Mesenteric fat pad (tissue), 1 donor: Measurements from ENCODE around the gene ADAMTS12. TPM values are rescaled to one million over a fixed set of nuclear protein-coding genes. Genes with fewer than 3 reads are reported as not detected.

Experiments used
- DNase-seq: peaks from one replicate; pipeline ENCODE4 v3.0.0-alpha.2; 2020; ENCODE audit warnings: low spot score
- total RNA-seq: library from RNA; stranded (reverse); fragmentation: NEBNext Ultra II Directional; extraction: Animal tissue kit (Norgen Biotek cat#: 25700); gene quantifications from one replicate; pipeline ENCODE4 v1.2.1, GENCODE V29; 2021
- donor health status: DM: yes; HTN: yes; CAD: no.

ADAMTS12 gene
- total RNA-seq, 1 donor from 2014 or later = 41.2 TPM

DNA sequence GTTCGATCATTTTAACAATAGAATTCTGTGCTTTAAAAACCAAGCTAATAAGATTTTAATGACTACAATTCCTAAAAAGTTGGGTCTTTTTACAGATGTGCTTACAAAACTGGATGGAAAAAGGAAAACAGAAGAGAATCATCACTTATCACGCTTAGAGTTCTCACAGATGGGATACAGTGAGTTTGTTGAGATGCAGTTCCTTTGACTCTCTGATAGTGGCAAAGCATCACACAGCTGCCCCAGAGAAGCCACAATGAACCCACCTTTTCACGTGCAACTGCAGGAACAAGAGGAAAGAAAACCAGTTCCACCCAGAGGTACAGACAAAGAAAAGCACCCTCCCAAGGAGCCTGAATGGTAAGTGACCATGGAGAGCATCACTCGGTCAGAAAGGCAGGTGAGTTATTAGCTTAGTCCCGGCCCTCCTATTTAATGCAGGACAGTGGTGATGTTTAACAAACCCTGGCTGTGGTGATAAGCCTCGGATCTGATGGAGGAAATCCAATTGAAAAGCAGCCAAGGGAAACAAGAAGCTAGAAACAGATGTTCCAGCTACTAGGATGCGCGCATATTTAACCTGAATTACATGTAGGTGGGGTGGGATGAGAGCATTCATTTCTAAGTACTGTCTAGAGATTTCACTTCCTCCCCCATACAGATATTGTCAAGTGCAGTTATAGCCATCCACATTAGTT, 283.3 kb downstream of the ADAMTS12 start:
- no peak for DNase-seq

DNA sequence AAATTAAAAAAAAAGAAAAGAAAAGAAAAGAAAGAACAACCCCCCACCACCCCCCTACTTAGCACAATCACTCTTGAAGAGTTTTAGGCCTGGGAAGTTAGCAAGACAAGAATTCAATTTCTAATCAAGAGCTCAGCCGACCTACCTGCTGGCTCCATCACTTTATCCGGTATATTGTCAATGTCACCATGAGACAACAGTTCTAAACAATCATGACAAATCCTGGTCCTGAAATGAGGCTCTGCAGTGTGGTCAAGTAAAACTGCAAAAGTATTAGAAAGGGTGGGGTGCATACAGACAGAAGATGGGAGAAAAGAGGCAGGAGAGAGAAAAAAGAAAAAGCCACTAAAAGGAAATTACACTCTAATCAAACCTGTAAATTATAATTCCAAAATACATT, 287.3 kb downstream of the ADAMTS12 start:
- DNase-seq = no peak

DNA sequence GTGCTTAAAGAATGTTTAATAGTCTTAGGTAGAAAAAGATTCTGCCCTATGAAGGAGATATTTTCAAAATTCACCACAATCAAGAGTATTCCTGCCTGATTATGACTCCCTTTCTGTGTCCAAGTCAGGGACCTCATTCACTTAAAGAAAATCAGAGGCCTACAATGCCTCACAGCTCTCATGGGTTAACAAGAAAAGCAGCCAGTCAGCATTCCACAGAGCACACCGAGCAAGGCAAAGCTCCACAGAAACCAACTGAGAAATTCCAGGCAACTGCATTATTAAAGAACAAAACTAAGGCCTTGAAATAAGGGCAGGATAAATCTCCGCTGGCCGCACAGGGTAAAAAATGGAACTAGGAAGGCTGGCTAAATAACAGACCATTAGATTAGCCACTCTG, 289.9 kb downstream of the ADAMTS12 start:
- DNase-seq = no peak

DNA sequence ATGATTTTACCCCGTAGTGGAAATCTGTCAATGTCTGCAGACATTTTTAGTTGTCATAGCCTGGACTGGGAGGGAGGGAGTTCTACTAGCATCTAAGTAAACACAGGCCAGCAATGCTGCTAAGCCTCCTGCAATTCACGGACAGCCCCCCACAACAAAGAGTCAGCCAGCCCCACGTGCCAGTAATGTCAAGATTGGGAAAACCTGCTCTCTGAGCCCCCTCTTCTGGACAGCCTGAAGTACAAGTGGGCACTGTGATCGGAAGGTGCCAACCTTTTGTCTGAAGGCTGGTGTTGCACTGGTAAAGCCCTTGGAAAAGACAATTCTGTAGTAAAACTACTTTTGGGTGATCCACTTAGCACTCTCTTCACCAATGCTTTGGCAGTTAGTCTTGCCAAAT, 296.5 kb downstream of the ADAMTS12 start:
- DNase-seq = no peak

DNA sequence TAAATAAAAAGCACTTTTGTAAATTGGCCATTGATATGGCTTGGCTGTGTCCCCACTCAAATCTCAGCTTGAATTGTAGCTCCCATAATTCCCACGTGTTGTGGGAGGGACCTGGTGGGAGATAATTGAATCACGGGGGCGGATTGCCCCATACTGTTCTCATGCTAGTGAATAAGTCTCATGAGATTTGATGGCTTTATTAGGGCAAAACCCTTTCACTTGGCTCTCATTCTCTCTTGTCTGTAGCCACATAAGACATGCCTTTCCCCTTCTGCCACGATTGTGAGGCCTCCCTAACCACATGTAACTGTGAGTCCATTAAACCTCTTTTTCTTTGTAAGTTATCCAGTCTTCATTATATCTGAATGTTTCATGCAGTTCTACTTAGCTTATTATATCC, 297.8 kb downstream of the ADAMTS12 start:
- DNase-seq = no peak

DNA sequence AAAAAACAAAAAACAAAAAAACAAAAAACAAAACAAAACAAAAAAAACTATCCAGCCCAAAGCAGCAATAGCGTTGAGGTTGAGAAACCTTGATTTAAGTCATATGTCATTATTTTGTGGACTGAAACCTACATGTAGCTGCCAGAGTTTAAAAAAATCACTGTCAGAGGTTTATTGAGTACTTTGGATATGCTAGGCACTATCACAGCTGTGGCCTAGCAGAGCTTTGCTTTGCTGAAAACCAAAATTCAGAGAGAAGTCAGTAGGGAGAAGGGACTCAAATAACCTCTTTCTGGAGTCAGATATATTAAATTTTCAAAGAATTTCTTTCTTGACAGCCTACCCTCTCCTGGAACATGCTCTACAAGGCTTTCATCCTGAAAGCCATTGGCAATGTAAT, 299.5 kb downstream of the ADAMTS12 start:
- no peak for DNase-seq

DNA sequence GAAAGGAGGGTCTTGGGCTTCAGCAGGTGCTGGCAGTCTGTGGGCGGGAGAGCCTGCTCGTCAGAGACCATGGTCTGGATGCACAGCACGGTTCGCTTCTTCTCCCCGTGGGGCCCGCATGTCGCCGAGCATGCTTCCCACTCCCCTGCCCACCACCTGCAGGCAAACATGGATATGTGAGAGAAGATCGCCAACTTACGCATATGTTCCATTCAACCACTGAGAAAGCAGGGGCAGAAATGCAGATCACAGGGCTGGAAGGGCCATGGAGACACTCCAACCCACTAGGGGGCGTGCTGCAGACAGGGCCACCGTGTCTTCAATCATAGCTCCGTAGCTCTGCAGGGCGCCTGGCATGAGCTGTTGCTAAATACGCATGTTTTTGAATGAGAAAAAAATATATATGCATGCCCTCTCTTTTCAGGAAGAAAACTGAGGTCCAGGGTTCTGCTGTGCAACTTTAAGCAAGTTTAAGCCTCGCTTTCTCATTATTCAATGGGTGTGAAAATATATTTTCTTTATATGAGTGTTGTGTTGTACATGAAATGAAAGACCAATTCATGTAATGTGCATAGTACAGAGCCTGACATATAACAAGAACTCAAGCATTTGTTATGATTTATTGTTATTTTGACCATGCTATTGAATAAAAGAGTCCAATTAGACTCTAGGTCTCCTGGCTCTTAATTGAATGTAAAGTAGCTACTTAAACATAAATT, 303.0 kb downstream of the ADAMTS12 start:
- DNase-seq = no peak

DNA sequence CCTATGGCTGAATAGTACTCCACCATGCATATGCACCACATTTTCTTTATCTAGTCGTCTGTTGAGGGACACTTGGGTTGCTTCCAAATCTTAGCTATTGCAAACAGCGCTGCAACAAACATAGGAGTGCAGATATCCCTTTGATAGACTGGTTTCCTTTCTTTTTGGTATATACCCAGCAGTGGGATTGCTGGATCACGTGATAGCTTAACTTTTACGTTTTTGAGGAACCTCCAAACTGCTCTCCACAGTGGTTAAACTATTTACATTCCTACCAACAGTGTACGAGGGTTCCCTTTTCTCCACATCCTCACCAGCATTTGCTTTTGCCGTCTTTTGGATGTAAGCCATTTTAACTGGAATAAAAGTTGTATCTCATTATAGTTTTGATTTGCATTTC, 308.5 kb downstream of the ADAMTS12 start:
- DNase-seq = no peak

DNA sequence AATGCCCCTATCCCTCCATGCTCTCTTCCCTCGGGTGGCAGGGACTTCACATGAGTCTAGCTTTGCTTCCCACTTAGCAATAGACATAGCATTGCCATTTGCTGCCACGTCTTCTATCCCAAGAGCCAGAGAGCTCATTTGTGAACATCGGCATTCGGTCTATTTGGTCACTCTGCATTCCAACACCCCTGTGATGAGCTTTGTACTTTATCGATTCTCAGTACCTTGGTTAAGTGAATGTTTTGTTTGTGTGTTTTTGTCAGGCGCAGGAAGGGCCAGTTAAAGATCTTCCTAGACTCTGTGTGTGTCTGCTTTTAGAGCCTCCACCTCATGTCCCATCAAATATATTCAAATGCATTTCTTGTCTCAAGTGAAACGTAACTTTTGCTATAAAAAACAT, 309.4 kb downstream of the ADAMTS12 start:
- no peak for DNase-seq

DNA sequence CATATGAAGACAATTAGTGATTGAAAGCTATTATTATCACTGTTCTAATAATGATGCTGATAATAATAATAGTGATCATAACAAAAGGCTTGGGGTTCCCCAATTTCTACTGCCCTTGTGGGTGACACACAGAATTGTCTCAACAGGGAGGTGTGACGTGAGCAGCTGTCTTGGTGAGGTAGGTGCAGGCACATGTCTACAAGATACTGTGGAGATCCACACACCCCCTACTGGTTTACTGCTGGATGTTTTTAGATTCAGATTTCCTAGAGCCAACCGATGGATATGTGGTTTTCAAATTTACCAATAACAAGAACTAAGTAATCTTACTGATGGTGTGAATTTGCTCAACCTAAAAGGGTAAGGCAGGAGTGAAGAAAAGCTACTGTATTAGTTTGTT, 312.0 kb downstream of the ADAMTS12 start:
- no peak for DNase-seq

DNA sequence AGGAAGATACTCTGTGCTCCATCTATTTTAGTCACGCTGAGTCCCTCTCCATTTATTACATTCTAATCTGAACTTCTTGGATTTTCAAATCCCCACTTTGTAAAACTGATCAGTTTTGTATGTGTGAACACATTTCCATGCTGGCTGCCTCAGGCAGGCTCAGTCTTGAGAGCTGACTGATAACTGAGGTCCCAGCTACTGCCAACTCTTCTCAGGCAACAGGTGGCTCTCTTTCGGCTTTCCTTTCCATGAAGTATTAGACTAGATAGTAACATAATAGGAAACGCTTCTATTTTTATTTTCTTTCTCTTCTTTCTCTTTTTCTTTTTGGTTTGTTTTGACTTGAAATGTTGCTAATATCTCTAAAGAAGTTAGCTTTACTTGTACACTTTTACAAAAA, 312.6 kb downstream of the ADAMTS12 start:
- no peak for DNase-seq

DNA sequence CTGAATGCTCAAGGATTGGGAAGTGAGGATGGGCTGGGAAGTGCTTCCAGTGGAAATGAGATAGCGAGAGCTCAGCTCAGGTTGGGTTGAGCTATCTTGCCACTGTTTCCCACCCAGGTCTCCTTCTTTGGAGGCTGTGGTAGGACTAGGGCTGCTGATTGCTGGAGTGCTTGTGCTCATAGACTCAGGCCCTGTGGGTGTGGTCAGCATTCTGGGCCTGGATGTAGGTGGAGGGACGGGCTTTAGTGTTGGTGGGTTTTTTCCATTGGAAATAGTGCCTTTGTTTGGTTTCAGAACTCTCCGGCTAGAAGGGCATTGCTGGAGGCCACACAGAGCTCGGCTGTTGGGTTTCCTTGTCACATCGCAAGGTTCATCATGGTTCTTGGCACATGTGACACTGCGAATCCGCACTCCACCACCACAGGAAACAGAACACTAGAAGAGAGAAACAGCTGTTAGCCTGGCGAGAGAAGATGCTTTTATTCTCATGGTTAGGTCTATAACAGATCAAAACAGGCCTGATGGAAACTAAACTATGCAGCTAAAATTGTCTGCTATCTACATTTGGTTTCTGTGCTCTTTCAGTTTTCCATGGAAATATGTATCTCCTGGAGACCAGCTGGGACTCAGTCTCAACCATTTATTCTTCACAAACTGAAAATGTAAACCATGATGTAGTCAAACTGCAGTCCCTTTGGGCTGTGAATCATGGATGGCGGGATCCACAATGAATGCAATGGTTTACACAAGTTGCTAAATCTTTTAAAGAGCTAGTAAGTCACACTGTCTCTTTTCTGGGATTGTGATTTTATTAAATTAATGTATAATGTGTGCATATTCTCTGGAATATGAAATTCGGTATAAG, 314.8 kb downstream of the ADAMTS12 start:
- no peak for DNase-seq

DNA sequence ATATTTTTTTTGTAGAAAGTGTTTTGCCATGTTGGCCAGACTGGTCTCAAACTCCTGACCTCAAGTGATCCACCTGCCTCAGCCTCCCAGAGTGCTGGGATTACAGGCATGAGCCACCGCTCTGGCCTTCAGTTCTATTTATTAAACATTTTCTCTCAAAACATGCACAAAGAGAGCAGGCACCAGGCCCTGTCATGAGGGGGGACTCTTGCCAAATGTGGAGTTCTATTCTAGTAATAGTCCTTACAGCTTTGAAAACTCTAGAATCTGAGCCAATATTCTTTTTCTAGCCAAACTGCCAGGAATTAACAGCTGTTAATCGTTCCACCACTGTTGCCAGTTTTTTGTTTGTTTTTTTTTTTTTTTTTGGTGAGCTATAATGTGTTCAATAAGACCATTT, 326.5 kb downstream of the ADAMTS12 start:
- DNase-seq = no peak

DNA sequence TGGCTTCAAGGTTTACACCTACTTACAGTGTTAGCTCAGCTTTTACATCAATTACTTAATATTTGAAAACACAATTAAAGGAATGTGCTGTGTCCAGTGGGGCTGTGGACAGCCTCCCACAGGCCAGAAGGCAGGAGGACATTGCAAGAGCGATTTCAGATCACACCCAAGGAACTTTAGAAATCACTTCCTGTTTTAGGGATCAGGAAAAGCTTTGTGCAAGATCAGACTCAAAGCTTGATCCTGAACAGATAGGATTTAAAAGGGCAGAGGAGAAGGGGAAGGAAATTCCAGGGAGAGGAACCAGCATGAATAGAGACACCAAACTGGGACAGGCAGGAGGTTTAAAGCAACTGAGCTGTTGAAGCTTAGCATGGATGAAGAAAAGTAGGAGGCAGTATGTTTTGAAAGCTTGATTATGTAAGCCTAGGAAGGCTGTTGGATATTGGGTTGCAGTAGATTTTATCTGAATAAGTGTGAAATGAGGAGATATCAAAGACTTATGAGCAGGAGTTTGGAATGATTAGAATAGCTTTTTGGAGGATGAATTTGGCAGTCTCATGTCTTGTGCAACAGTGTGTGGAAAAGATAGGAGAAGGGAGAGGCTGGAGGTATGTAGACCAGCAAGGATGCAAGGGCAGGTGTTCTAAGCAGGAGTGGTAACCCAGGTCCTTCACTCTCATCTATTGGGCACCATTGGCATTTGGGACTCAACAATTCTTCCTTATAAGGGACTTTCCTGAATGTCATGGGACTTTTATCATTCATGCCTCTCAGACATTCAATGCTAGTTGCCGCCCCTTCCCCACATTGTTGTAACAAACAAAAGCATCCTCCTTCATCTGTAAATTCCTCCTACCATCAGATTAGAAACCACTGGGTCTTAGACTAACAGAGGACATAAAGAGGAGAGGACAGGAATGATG, 327.5 kb downstream of the ADAMTS12 start:
- DNase-seq = no peak

DNA sequence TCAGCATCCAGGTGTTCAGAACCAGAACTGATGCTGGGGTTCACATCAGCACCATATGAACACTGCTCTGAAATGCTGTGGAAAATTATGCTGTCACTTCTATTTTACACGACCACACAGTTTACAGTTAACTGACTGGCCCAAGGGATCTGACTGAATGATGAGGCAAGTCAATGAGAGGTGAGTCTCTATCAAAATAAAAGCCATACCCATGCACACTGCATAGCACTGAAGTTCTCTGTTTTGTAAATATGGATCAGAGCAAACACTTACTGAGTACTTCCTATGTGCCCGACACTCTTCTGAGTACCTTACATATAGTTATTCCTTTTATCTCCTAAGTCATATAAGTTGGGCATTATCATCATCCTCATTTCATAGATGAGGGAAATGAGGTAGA, 328.3 kb downstream of the ADAMTS12 start:
- DNase-seq = no peak

DNA sequence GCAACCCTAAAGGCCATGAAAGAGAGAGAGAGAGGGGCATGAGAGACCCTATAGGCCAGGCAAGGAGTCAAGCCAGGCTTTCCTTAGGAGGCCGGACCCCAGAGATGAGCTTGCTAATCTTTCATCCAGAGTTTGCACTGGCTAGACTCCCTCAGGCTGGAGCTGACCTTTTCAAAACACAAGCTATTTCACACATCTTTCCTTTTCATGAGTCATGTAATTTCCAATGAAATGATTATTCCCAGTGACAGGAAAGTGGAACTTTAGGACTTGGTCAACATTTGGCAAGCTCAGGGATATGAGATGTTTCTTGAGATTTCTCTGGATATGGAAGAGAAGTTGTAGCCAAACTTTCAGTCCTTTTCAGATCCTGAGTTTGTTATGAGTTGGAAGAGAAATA, 333.3 kb downstream of the ADAMTS12 start:
- DNase-seq = no peak

DNA sequence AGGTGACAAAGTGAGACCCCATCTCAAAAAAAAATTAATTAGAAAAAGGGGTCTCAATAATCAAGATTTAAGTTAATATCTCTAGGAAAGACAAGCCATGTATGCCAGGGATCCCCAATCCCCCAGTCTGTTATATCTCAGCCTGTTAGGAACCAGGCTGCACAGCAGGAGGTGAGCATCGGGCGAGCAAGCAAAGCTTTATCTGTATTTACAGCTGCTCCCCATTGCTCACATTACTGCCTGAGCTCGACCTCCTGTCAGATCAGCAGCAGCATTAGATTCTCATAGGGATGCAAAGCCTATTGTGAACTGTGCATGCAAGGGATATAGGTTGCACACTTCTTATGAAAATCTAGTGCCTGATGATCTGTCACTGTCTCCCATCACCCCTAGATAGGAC, 334.2 kb downstream of the ADAMTS12 start:
- no peak for DNase-seq

DNA sequence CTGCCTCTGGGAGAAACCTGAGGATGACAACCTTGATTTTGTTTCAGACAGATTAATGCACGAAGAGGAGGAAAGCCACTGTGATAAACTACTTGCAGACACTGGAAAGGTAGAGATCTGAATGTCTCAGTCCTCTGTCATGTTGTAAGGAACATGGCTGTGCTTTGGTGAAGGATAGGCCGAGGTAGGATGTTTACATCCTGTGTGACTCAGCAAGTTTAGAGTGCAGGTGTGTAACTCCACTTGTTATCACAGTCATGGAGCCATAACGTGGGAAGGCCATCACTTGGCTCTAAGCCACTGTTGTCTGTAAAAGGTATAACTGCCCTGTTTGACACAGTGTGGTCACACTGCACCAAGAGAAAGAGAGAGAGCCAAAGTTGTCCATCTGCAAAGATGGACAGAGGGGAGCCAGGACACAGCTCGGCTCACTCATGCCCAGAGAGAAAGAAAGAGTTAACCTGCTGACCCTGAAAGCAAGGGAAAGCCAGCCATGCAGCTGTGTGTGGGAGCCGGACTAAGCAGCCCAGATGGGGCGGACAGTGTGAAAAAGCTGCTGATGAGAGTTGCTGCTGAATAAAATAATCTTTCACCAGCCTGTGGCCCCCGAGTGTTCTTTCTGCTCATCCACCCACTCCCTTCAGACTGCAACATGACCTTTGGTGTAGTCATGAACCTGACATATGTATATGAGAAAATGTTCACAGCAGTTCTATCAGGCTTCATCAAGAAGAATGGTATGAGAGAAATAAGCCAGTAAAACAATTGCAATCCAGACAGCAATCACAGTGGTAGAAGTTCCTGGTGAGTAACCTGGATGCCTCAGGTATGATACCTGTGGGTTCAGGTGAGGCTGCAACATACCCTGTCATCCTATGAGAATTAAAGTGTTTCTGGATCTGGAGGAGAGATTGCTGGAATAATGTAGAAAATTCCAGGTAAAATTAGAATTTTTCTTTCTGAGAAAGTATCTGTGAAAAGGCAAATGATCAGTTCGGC, 335.2 kb downstream of the ADAMTS12 start:
- no peak for DNase-seq

DNA sequence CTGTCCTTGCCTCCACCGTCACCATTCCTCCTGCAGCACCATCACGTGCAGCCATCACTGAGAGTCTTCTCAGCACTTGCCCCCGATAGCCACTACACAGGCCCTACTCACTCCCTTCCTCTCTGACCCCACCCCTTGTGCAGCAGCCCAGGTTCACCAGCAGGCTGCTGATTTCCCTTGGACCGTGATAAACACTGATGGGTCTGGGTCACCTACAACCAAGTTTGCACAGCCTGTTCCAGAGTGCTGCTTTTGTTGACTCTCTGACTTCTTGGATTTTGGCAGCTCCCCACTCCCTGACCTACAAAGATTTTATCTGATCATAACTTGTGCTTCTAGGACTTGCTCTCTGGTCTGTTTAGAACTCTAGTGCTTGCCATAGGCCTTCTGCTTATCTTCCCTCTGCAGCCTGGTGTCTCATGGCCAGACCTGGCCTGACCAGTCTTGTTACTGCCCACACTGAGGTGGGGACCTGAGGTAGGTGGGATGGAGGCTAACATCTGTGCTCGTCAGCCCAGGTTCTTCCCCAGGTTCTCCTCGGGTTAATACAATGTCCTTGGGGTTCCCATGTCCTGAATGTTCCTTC, 341.7 kb downstream of the ADAMTS12 start:
- DNase-seq = no peak
